Activated CD4-positive, alpha-beta T cell treated with anti-CD3 and anti-CD28 coated beads, Interleukin-2, amount 10 ng/mL, durations not matched to agents 7 days and 5 days (primary cell): ENCODE measurements around the gene SAFB. TPM values are rescaled to one million over a fixed set of nuclear protein-coding genes. Genes with fewer than 3 reads are reported as not detected.

Source experiments
- CTCF ChIA-PET: fragments of 350-600 bp; sonication (Branson Sonifier 250); formaldehyde crosslinking; loops from one replicate; lab custom pipeline; 2021; ENCODE audit warnings: antibody characterized with exemption; lab: Charles Lee
- POLR2A ChIA-PET: fragments of 350-600 bp; sonication (Branson Sonifier 250); formaldehyde crosslinking; loops from one replicate; lab custom pipeline; 2021; ENCODE audit warnings: antibody characterized with exemption; lab: Charles Lee
- DNase-seq: peaks from one replicate; pipeline ENCODE4 v3.0.0-alpha.2; 2020
- H3K27ac Mint-ChIP-seq: one replicate; pipeline ENCODE4 v1.8.0; 2021; ENCODE audit warnings: mild to moderate bottlenecking, moderate library complexity, mixed read lengths
- H3K27me3 Mint-ChIP-seq: one replicate; pipeline ENCODE4 v1.8.0; 2021; ENCODE audit warnings: mixed read lengths
- H3K36me3 Mint-ChIP-seq: one replicate; pipeline ENCODE4 v1.8.0; 2021; ENCODE audit warnings: low read depth, mixed read lengths
- H3K4me1 Mint-ChIP-seq: one replicate; pipeline ENCODE4 v1.8.0; 2021; ENCODE audit warnings: mixed read lengths
- H3K4me3 Mint-ChIP-seq: one replicate; pipeline ENCODE4 v1.8.0; 2021; ENCODE audit warnings: mild to moderate bottlenecking, moderate library complexity, mixed read lengths
- H3K9me3 Mint-ChIP-seq: one replicate; pipeline ENCODE4 v1.8.0; 2021; ENCODE audit warnings: mixed read lengths
- total RNA-seq, 2 experiments: library from RNA; stranded (reverse); gene quantifications; one replicate each; pipeline ENCODE4 v1.2.3, GENCODE V29; 2021

SAFB gene
- total RNA-seq, 2 experiments from 2014 or later, result 113 to 131 TPM

- peaks cover 45% of the 10 kb centered on the region for H3K36me3 Mint-ChIP-seq
- ChIA-PET CTCF (interaction anchor here (0.6 kb wide), 1 partner anchor 136 kb away, joined by 3 read pairs; no protein-coding TSS in a partner anchor), POLR2A (no interaction called here)
- no peak overlapping the region for H3K27ac Mint-ChIP-seq
- H3K4me1 Mint-ChIP-seq, result peaks cover 8% of the 10 kb centered on the region
- H3K27me3 Mint-ChIP-seq, result no peaks in the 10 kb centered on the region
- DNase-seq, result no peak
- H3K9me3 Mint-ChIP-seq, result no peaks in the 10 kb centered on the region
- no peak overlapping the region for H3K4me3 Mint-ChIP-seq
Observed at GRCh38 chr19:5641171-5641570, 18.3 kb downstream of the SAFB start.

- Mint-ChIP-seq H3K9me3 (no peaks in the 10 kb centered on the region), H3K4me1 (peaks cover 8% of the 10 kb centered on the region), H3K27ac (no peak overlapping the region)
Observed at GRCh38 chr19:5642204-5642603, 19.3 kb downstream of the SAFB start.

GRCh38 chr19:5643060-5643459 lies 20.2 kb downstream of the SAFB start:
- POLR2A ChIA-PET, result no interaction called here
- H3K36me3 Mint-ChIP-seq, result peaks cover 61% of the 10 kb centered on the region

More at GRCh38 chr19:5642204-5642603, 19.3 kb downstream of the SAFB start:
- Mint-ChIP-seq H3K27me3 (no peaks in the 10 kb centered on the region), H3K36me3 (peaks cover 55% of the 10 kb centered on the region), H3K4me3 (no peak overlapping the region)
- ChIA-PET POLR2A (no interaction called here), CTCF (no interaction called here)
- no peak for DNase-seq

GRCh38 chr19:5644037-5644436 lies 21.2 kb downstream of the SAFB start:
- Mint-ChIP-seq H3K9me3 (no peaks in the 10 kb centered on the region), H3K27ac (no peak overlapping the region), H3K4me3 (no peak overlapping the region), H3K27me3 (no peaks in the 10 kb centered on the region), H3K4me1 (peaks cover 8% of the 10 kb centered on the region), H3K36me3 (peaks cover 66% of the 10 kb centered on the region)
- no peak for DNase-seq
- CTCF ChIA-PET, result no interaction called here
- POLR2A ChIA-PET, result no interaction called here

More at GRCh38 chr19:5643060-5643459, 20.2 kb downstream of the SAFB start:
- no peak for DNase-seq
- CTCF ChIA-PET, result no interaction called here
- Mint-ChIP-seq H3K9me3 (no peaks in the 10 kb centered on the region), H3K4me1 (peaks cover 8% of the 10 kb centered on the region), H3K4me3 (no peak overlapping the region), H3K27ac (no peak overlapping the region), H3K27me3 (no peaks in the 10 kb centered on the region)

GRCh38 chr19:5645409-5645808 lies 22.5 kb downstream of the SAFB start:
- no peak for DNase-seq
- H3K4me1 Mint-ChIP-seq, result peaks cover 6% of the 10 kb centered on the region
- CTCF ChIA-PET, result no interaction called here
- no peak overlapping the region for H3K27ac Mint-ChIP-seq
- POLR2A ChIA-PET, result no interaction called here
- no peaks in the 10 kb centered on the region for H3K27me3 Mint-ChIP-seq
- H3K36me3 Mint-ChIP-seq, result peaks cover 72% of the 10 kb centered on the region
- H3K9me3 Mint-ChIP-seq, result no peaks in the 10 kb centered on the region
- no peak overlapping the region for H3K4me3 Mint-ChIP-seq

- Mint-ChIP-seq H3K4me1 (peaks cover 2% of the 10 kb centered on the region), H3K27ac (peak overlapping the region; percentile 21), H3K27me3 (no peaks in the 10 kb centered on the region), H3K9me3 (no peaks in the 10 kb centered on the region), H3K36me3 (peaks cover 75% of the 10 kb centered on the region), H3K4me3 (no peak overlapping the region)
- CTCF ChIA-PET, result interaction anchor here (0.6 kb wide), 1 partner anchor 41 kb away, joined by 3 read pairs; no protein-coding TSS in a partner anchor
- DNase-seq, result no peak
- POLR2A ChIA-PET, result no interaction called here
Observed at GRCh38 chr19:5646703-5647102, 23.8 kb downstream of the SAFB start.

- POLR2A ChIA-PET, result no interaction called here
Observed at GRCh38 chr19:5648464-5648863, 25.6 kb downstream of the SAFB start.

GRCh38 chr19:5651361-5651760 lies 28.5 kb downstream of the SAFB start:
- DNase-seq, result no peak
- no peaks in the 10 kb centered on the region for H3K4me1 Mint-ChIP-seq
- peaks cover 73% of the 10 kb centered on the region for H3K36me3 Mint-ChIP-seq
- H3K9me3 Mint-ChIP-seq, result no peaks in the 10 kb centered on the region
- ChIA-PET POLR2A (no interaction called here), CTCF (interaction anchor here (1.1 kb wide), 1 partner anchor 69 kb away, joined by 3 read pairs; the partner anchor contains the start of genes CATSPERD and LONP1)
- peak overlapping the region; percentile 36 for H3K27ac Mint-ChIP-seq
- no peak overlapping the region for H3K4me3 Mint-ChIP-seq
- H3K27me3 Mint-ChIP-seq, result no peaks in the 10 kb centered on the region

More at GRCh38 chr19:5648464-5648863, 25.6 kb downstream of the SAFB start:
- Mint-ChIP-seq H3K36me3 (peaks cover 76% of the 10 kb centered on the region), H3K4me1 (no peaks in the 10 kb centered on the region), H3K9me3 (no peaks in the 10 kb centered on the region), H3K27me3 (no peaks in the 10 kb centered on the region), H3K4me3 (no peak overlapping the region), H3K27ac (no peak overlapping the region)
- no peak for DNase-seq
- CTCF ChIA-PET, result no interaction called here

GRCh38 chr19:5652261-5652660 lies 29.4 kb downstream of the SAFB start:
- no peak overlapping the region for H3K4me3 Mint-ChIP-seq
- H3K36me3 Mint-ChIP-seq, result peaks cover 70% of the 10 kb centered on the region
- no peaks in the 10 kb centered on the region for H3K4me1 Mint-ChIP-seq
- CTCF ChIA-PET, result no interaction called here
- DNase-seq, result no peak
- POLR2A ChIA-PET, result no interaction called here
- H3K9me3 Mint-ChIP-seq, result no peaks in the 10 kb centered on the region
- H3K27me3 Mint-ChIP-seq, result no peaks in the 10 kb centered on the region
- H3K27ac Mint-ChIP-seq, result no peak overlapping the region

- no peak overlapping the region for H3K4me3 Mint-ChIP-seq
- no peak for DNase-seq
- no peaks in the 10 kb centered on the region for H3K9me3 Mint-ChIP-seq
- no peaks in the 10 kb centered on the region for H3K4me1 Mint-ChIP-seq
- ChIA-PET POLR2A (no interaction called here), CTCF (interaction anchor here (1.5 to 2.2 kb wide), 3 partner anchors 10 to 35 kb away, joined by 3 to 9 read pairs (median 3); no protein-coding TSS in a partner anchor)
- peaks cover 64% of the 10 kb centered on the region for H3K36me3 Mint-ChIP-seq
- H3K27ac Mint-ChIP-seq, result no peak overlapping the region
- no peaks in the 10 kb centered on the region for H3K27me3 Mint-ChIP-seq
Observed at GRCh38 chr19:5654931-5655330, 32.0 kb downstream of the SAFB start.

GRCh38 chr19:5655412-5655811 lies 32.5 kb downstream of the SAFB start:
- Mint-ChIP-seq H3K4me1 (no peaks in the 10 kb centered on the region), H3K9me3 (no peaks in the 10 kb centered on the region), H3K27me3 (no peaks in the 10 kb centered on the region), H3K4me3 (no peak overlapping the region), H3K27ac (no peak overlapping the region), H3K36me3 (peaks cover 61% of the 10 kb centered on the region)
- POLR2A ChIA-PET, result no interaction called here
- DNase-seq, result no peak
- CTCF ChIA-PET, result interaction anchor here (0.6 to 2.2 kb wide), 4 partner anchors 10 to 34 kb away, joined by 3 to 9 read pairs (median 3); no protein-coding TSS in a partner anchor

GRCh38 chr19:5661483-5661882 lies 38.6 kb downstream of the SAFB start:
- H3K9me3 Mint-ChIP-seq, result no peaks in the 10 kb centered on the region
- no peaks in the 10 kb centered on the region for H3K27me3 Mint-ChIP-seq
- H3K36me3 Mint-ChIP-seq, result peaks cover 56% of the 10 kb centered on the region
- ChIA-PET CTCF (interaction anchor here (0.6 to 1.0 kb wide), 2 partner anchors 51 to 1402 kb away, joined by 3 read pairs; no protein-coding TSS in a partner anchor), POLR2A (no interaction called here)
- no peak overlapping the region for H3K4me3 Mint-ChIP-seq
- no peak for DNase-seq
- no peak overlapping the region for H3K27ac Mint-ChIP-seq
- no peaks in the 10 kb centered on the region for H3K4me1 Mint-ChIP-seq

GRCh38 chr19:5663904-5664303 lies 41.0 kb downstream of the SAFB start:
- POLR2A ChIA-PET, result no interaction called here
- H3K27me3 Mint-ChIP-seq, result no peaks in the 10 kb centered on the region

More at GRCh38 chr19:5663904-5664303, 41.0 kb downstream of the SAFB start:
- DNase-seq, result no peak
- H3K9me3 Mint-ChIP-seq, result no peaks in the 10 kb centered on the region
- H3K4me1 Mint-ChIP-seq, result no peaks in the 10 kb centered on the region
- CTCF ChIA-PET, result interaction anchor here (1.7 kb wide), 1 partner anchor 12 kb away, joined by 8 read pairs; no protein-coding TSS in a partner anchor
- no peak overlapping the region for H3K27ac Mint-ChIP-seq
- H3K36me3 Mint-ChIP-seq, result peaks cover 58% of the 10 kb centered on the region
- H3K4me3 Mint-ChIP-seq, result no peak overlapping the region
